ENCODE results near the gene ABHD17A.
A peak's percentile ranks its signal among the peaks of the same experiment; 100 is the strongest.
"Not testable (repeated sequence)": the region's sequence is repeated elsewhere in the genome, so short reads cannot be mapped to it uniquely, and the experiment has no call there.

ABHD17A gene

DNA sequence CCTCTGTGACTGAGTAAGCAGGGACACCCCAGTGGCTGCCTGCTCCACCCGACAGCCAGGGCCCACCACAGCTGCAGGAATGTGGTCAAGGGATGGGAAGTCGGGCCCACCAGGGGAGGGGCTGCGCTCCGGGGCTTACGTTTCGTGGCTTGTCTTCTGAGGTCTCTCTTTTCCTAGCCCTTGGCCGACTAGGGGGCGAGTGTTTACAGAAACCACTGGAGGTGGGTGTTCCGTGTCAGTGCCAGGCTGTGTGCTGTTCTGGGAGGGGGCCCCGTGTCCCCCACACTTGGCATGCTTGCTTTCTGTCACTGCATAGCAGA, 24.4 kb upstream of the ABHD17A start:
- DNase-seq = no peak

DNA sequence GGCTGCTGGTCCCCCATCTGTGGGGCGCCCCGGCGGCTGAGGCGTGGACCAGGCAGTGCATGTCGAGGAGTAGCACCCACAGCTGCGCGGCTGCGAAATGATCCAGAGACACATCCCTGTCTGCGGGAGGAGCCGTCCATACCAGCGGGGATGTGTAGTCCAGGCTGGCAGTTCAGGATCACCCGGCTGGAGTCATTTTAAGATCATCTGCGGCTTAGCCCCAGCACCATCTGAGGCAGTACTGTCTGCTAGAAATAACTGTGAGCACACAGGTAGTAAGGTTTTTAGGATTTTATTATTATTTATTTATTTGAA, 23.0 kb upstream of the ABHD17A start:
- no peak for DNase-seq

DNA sequence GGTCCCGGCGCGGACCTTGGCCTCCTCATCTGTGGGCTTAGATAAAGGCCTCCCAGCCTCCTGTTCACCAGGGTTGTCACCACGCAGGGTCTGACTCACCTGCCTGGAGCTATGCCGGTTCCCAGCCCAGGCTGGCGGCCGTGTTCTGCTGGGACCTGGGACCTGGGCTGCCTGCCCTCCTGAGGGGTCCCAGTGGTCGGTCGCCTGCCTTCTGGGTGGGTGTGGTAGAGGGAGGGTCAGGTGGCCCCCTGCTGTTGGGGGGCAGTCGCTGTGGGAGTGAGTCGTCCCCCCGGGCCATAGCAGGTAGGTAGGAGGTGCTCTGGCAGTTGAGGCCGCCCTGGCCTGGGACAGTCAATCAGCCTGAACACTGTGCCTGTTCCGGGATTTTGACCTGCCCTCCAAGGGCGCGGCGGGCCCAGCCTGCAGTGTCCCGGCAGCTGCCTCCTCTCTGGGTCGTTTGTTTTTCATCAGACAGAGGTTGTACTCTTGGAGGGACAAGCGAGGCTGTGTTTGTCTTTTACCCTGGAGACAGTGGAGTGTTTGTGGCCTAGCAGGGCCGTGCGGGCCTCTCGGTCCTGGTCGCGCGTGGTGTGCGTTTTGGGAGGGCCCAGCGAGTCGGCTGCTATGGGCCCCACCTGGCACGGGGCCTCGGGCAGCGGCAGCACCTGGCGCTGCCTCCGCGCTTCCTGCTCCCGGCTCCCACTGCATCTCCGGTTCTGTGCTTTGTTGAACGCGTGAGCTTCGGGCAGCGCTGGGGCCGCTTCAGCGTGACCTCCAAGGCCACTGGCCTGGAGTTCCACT, 22.5 kb upstream of the ABHD17A start:
- no peak for DNase-seq

DNA sequence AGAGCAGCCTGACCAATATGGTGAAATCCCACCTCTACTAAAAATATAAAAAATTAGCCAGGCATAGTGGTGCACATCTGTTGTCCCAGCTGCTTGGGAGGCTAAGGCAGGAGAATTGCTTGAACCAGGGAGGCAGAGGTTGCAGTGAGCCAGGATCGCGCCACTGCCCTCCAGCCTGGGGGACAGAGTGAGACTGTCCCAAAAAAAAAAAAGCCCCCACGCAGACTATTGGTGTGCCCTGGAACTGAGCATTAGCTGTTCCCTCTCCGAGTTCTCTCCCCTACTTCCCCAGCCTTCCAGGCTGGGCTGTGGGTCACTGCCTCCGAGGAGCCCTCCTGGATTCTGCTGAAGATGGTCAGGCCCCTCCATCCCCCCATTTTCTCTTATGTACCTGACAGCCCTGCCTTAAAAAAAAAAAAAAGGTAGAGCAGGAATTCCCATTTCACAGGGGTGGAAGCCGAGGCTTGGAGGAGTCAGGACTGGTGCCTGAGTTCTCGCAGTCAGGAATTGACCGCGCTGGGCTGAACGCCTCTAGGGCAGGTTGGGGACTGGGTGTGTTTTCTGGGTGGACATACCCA, 21.8 kb upstream of the ABHD17A start:
- no peak for DNase-seq

DNA sequence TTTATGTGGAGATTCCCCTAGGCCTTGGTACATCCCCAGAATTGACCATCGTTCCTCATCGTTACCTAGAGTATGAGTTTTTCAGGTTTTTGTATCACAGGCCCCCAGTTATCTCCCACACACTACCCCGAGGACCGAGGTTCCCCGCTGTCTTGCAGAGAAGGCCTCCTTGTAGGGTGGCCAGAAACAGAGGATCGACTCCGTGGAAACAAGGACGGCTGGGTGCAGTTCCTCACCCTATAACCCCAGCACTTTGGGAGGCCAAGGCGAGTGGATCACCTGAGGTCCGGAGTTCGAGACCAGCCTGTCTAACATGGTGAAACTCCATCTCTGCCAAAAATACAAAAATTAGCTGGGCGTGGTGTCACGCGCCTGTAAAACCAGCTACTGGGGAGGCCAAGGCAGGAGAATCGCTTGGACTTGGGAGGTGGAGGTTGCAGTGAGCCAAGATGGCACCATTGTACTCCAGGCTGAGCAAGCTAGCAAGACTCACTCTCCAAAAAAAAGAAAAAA, 20.6 kb upstream of the ABHD17A start:
- no peak for DNase-seq

DNA sequence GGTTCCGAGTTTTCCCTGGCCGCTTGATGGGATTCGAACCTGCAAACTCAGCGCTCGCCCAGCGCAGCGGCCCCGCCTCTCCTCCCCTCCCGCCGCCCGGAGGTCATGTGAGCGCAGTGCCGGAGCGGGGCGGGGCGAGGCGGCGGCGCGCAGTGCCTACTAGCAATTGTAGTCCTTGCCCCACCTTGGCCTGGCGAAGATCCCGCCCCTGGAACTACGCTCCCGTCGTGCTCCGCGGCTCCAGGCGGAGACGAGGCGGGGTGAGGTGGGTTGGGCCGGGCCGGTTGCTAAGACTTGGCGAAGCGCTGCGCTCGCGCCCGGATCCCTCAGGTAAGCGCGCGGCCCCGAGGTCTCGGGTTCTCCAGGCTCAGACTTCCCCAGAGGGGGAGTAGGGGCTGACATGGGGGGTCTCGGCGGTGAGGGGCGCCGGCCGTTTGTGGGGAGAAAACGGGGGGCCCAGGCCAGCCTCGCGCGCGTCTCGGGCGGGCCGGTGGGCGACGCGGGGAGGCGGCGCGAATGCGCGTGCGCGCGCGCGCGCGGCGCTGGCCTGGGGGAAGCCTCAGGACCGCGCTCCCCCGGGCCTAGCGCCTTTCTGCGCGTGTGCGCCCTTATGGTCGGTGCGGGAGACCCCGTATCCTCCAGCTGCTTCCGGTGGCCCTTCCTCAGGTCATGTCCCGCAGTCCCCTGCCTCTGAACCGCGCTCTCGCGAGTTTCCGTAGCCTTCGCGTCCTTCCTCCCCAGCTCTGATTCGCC, 20.0 kb upstream of the ABHD17A start, which contains the start of the genes ADAT3 and SCAMP4:
Gene ADAT3, plus strand, starts transcription at position 290 of the 753 bp plus-strand sequence. CDS start 6,649 bp downstream, outside the sequence.
Gene SCAMP4, plus strand, starts transcription at position 290 of the 753 bp plus-strand sequence. CDS start 9,621 bp downstream, outside the sequence.
- peak; percentile 98 for DNase-seq

DNA sequence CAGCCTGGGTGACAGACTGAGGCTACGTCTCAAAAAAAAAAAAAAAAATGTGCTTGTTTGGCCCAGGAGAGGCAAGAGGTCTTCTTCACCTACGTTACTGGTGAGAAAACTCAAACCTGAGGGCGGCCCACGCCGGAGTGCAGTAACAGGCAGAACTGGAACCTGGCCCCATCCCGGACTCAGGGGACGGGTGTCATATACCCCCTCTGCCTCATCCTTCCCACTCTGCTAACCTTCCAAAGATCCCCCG, 19.5 kb upstream of the ABHD17A start:
- DNase-seq = no peak

DNA sequence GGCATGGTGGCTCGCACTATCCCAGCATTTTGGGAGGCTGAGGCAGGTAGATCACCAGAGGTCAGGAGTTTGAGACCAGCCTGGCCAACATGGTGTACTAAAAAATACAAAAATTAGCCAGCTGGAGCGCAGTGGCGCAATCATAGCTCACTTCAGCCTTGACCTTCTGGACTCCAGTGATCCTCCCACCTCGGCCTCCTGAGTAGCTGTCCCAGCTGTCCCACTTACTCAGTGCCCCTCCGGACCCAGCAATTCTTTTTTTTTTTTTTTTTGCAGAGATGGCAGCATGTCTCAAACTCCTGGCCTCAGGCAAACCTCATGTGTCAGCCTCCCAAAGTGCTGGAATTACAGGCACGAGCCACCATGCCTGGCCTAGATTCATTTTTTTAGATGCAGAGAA, 17.6 kb upstream of the ABHD17A start:
- DNase-seq = no peak

DNA sequence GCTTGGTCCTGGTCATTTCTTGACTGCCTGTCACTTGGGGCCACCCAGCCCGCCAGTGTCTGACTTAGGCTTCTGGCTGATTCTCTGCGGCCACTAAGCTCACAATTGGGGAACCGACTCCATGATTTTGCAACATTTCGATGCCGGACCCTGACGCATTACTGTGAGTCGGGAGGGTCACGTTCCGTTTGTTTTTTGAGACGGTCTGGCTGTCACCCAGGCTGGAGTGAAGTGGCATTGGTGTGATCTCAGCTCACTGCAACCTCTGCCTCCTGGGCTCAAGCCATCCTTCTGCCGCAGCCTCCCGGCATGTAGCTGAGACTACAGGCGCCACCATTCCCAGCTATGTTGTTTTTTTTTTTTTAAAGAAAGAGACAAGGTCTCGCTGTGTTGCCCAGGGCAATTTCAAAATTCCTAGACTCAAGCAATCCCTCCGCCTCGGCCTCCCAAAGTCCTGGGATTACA, 16.7 kb upstream of the ABHD17A start:
- peak; percentile 99 for DNase-seq

DNA sequence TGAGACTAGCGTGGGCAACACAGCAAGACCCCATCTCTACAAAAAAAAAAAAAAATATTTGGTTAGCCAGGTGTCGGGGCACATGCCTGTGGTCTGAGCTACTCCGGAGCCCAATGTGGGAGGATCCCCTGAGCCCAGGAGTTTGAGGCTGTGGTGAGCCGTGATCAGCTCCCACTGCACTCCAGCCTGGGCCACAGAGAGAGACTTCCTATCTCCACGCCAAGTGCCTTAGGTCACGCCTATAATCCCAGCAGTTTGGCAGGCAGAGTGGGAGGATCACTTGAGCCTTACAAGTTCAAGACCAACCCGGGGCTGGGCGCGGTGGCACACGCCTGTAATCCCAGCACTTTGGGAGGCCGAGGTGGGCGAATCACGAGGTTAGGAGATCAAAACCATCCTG, 11.2 kb upstream of the ABHD17A start:
- DNase-seq = peak; percentile 30

DNA sequence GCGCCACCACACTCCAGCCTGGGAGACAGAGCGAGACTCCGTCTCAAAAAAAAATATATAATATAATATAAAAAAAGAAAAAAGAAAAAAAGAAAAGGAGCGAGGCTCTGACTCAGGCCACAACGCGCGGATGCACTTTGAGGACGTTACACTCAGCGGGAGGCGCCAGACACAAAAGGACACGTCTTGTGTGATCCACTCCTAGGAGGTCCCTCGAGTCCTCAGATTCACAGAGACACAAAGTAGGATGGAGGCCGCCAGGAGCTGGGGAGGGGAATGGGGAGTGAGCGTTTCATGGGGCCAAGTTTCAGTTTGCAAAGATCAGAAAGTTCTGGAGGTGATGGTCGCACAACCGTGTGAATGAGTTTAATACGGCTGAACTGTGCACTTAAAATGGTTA, 8.5 kb upstream of the ABHD17A start:
- DNase-seq = no peak

DNA sequence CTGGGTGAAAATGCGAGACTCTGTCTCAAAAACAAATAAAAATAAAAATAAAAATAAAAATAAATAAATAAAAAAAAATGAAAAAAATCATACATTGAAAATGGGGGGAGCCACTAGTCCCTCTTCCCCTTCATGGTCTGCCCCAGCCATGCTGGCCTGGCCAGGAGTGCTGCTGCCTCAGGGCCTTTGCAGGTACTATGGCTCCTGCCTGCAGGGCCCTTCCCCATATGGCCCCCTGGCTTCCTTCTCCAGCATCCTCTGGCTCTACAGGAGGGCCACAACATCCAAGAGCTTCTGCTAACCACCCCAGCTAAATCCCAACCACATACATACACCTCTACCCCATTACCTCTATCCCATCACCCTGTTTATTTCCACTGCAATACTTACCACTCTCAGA, 4.6 kb upstream of the ABHD17A start:
- no peak for DNase-seq

DNA sequence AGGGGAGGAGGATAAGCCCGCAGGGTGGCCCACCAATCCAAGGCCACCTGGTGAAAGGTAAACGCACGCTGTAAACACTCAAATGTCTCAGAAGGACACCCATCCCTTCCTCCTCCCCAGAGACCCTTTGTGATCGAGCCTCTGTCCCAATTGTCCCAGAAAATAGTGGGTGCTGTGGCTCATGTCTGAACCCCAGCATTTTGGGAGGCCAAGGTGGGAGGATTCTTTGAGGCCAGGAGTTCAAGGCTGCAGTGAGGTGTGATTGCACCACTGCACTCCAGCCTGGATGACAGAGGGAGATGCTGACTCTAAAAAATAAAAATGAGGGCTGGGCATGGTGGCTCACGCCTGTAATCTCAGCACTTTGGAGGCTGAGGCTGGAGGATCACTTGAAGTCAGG, 3.1 kb upstream of the ABHD17A start:
- DNase-seq = no peak

DNA sequence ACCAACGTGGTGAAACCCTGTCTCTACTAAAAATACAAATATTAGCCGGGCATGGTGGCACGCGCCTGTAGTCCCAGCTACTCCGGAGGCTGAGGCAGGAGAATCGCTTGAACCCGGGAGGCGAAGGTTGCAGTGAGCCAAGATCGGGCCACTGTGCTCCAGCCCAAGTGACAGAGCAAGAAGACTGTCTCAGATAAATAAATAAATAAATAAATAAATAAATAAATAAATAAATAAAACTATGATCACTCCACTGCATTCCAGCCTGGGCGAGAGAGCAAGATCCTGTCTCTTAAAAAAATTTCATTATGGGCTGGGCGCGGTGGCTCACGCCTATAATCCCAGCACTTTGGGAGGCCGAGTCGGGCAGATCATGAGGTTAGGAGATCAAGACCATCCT, 1.1 kb upstream of the ABHD17A start:
- not testable (repeated sequence) for DNase-seq

DNA sequence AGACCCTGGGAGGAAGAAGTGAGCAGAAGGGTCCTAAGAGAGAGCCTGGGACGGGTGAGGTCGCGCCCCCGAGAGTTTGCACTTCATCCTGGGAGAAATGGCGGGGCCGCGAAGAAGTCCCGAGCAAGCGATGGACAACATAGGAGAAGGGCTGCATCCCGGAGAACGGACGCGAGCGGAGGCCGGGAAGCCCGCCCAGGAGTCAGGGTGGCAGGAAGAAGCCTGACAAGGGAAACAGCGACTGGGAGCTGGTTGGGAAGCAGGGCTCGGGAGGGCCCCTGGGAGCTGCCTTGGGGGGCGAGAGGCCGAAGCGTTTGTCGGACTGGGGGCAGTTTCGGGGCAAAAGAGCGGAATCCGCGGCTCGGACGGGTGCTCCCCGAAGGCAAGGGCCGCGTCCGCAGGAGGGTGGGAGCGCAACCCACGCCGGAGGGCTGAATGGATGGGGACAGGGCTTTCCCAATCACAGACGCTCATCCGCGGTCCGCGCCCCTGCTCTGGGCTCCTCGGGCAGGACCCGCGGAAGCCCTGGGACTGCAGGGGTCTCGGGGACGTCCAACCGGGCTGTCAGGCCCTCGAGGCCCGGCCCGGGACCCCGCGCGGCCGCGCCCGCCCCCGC, 469 bp downstream of the ABHD17A start:
- no peak for DNase-seq

DNA sequence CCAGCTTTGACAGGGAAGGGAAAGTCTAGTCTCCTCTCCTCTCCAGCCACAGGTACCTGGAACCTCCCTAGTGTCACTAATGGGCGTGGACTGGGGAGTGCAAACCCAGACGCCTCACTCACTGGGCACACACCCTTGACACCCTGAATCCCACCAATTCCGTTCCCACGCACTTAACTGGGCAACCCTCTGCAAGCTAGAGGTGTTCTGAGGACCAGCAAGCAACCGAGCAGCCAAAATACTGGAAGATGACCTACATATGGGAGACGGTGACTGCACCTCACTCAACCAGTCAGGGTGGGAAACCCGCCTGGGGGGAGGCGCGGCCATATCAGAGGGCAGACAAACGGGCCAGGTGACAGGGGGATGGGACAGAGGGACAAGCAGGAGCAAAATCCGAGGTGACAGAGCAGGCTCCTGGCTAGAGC, 991 bp downstream of the ABHD17A start:
- no peak for DNase-seq

DNA sequence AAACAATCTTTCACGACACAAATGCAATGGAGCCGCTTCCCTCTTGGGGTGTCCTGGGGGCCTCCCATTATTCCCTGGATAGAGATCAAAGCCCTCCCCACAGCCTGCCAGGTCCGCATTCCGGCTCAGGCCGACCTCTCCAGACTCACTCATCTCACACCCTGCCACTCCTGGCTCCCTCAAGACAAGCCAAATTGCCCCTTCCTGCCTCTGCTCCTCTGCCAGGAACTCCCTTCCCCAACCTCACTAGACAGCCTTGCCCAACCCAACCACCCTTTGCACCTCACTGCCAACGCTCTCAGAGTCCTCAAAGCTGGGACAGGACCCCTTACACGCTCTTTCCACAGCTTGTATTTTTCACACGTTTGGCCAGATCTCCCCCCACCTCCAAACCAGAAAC, 1.5 kb downstream of the ABHD17A start:
- no peak for DNase-seq

DNA sequence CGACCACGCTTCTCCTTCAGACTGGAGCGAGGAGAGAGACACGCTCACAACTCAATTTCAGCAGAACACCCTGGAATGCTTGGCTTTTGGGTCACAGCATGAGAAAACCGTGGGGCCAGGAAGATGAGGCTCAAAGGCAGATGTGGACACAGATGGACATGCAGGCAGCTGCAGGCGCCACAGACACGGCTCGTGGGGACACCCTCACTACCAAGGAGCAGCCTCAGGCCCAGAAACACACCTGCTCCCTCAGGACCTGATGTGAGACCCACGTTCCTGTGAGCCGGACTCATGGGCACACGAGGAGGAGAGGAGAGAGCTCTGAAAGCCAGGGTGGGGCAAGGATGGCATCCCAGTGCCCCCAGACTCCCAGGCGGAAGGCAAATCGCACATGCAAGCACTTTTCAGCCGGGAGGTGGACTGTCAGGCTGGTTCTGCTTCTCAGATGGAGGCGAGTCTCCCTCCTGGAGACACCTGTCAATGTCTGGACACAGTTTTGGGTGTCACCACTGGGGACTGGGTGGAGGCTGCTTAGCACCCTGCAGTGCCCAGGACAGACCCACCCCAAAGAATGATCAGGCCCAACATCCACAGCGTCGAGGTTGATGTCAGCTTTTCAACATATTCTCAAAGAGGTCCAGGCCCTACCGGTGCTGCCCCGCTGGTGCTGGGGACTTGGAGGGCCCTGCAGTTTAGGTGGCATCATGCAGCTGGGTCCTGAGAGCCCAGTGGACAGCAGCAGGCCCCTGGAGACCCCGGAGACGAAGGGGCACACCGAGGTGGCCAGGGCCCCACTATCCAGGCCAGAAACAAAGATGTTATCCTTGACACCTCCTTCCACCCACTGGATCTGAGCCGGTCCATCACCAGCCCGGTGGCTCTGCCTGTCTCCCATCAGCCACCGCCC, 2.3 kb downstream of the ABHD17A start:
- no peak for DNase-seq

DNA sequence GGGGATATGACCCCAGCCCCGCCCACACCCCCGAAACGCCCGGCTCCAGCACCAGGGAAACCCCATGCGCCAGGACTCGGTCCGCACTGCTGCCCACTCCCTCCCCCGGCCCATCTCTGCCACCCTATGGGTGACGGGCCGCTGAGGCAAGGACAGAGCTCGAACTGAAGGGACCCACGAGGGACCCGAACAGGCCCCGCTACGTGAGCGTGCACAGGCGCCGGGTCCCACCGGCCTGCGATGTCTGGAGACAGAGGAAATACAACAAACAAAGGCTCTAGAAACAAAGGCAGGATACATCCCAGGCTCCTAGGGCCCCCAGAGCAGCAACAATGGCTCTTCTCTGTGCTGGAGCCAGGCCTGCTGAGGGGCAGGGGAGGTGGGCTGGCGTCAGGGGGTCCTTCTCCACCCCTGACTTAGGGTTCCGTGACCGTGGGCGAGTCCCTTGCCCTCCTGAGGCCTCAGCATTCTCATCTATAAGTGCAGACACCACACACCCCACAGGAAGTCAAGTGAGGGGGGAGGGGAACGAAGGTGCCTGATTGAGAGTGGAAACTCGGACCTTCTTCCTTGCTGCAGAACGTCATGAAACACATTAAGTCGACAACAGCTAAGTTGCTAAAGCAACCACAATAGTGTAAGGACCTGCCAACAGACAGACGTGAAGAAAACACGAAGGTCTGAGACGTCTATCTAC, 3.1 kb downstream of the ABHD17A start:
- no peak for DNase-seq

DNA sequence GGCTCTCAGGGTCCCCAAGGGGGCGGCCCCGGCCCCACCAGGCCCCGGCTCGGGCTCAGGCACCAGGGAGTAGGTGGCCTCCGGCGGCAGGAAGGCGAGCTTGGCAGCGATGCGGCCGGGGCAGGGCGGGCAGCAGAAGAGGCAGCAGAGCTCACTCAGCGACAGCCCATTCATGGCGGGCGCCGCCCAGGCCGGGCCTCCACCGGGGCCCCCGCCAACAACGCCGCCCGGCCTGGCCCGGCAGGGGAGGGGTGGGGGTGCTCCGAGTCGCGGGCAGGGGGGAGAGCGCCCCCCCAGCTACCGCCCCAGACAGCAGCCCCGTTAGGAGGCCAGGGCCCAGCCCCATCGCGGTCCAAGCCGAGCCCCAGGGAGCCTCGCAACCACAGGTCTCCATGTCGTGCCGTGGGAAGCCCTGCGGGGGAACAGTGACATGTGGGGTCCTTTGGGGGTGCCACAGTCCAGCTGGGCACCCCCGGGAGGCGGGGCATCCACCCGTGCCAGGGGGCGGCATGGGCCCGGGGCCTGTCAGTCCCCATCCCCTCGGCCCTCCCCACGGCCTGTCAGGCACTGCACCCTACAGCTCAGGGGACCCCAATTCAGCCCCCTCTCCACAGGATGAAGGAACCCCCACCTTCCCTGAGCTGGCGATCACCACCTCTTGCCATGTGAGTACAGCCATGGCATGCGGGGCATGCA, 3.8 kb downstream of the ABHD17A start:
- DNase-seq = not testable (repeated sequence)

Data from inflammatory macrophage treated with lipopolysaccharide for 4 hours (primary cell).